ENCODE results near the gene CLCN1. TPM values are rescaled to one million over a fixed set of nuclear protein-coding genes. Genes with fewer than 3 reads are reported as not detected.

CLCN1 gene
- total and polyA plus RNA-seq, 4 donors: 0.06 to 0.68 (median 0.28) TPM; not detected in 1

DNA sequence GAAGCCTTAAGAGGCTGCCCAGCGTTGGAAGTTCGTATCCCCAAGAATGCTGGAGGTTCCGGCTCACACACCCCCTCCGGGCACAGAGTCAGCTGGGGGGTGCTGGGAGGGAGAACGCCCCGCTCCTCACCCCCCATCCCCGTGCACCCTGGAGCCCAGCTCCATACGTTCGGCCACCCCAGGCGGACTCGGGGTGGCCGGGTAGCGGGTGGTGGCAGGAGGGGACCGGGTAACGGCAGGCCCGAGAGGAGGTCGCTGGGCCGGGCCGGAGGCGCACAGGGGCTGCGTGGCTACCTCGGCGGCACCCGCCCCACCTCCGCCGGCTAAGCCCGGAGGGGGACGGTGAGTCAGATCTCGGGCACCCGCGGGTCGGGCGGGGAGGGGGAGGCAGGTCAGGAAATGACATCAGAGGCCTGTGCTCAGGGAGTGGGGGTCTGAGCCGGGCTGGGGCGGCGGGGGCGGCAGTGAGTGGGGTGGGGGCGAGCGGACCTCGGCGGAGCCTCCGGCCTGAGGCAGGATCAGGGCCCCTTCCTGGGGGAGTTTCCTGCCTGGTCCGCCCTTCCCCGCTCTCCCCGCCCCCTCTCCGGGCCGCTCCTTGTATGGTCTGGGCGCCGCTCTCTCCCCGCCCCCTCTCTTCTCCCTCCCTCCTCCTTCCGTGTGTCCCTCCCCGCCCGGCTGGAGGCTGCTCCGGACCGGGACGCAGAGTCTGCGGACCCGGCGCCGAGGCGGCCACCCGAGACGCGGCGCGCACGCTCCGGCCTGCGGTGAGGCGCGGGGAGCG is 64.9 kb downstream of the CLCN1 start, which contains the start of gene ZYX:
Gene ZYX (plus strand): TSS at position 700 of the 781 bp plus-strand sequence. CDS start 227 bp downstream, outside the sequence.
- Histone ChIP-seq H3K4me3 (ENCODE audit: low read depth, low read length) (peak within 1 kb of the TSS; percentile 82), H3K36me3 (ENCODE audit: control insufficient read depth, insufficient read depth, low read length) (peaks cover 34% of the 10 kb centered on the region), H3K27me3 (ENCODE audit: control insufficient read depth, insufficient read depth, low read length) (no peaks in the 10 kb centered on the region), H3K9me3 (ENCODE audit: control insufficient read depth, insufficient read depth, low read length) (no peaks in the 10 kb centered on the region), H3K4me1 (ENCODE audit: control insufficient read depth, insufficient read depth, low read length) (peaks cover 51% of the 10 kb centered on the region), H3K27ac (ENCODE audit: low read depth, low read length) (peak within 1 kb of the TSS; percentile 95)
- DNase-seq (ENCODE audit: low read depth in 4 of 6, low spot score in 6 of 6): peak in 4 of 6 donors; percentile 78 to 95 (median 88)
- 0% methylated on average over 68 of the region's 72 CpGs for WGBS (ENCODE audit: insufficient coverage)

DNA sequence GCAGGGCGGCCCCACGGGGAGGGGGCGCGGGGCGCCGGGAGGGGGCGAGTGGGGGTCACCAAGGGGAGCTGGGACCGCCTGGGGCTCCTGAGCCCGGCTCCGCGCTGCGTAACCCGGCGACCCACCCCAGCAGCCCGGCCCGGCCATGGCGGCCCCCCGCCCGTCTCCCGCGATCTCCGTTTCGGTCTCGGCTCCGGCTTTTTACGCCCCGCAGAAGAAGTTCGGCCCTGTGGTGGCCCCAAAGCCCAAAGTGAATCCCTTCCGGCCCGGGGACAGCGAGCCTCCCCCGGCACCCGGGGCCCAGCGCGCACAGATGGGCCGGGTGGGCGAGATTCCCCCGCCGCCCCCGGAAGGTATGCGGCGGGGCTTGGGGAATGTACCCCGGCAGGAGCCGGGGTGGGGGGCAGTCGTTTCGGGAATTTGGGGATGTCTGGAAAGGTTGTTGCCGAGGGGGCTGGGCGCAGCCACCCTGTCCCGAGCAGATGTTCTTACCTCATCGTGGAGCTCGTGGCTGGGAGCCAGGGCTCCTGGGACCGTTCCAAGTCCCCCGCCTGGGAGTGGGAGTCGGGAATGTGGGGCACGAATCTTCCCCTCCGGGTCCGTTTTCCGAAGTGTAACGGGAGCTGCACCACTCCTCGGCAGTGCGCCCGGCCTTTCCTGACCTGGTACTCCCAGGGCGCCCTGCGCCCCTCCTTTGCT is 65.7 kb downstream of the CLCN1 start:
- peak in 2 of 6 donors; percentile 81 to 92 for DNase-seq (ENCODE audit: low read depth in 4 of 6, low spot score in 6 of 6)
- H3K4me3 ChIP-seq (ENCODE audit: low read depth, low read length): peak overlapping the region; percentile 82
- peaks cover 59% of the 10 kb centered on the region for H3K4me1 ChIP-seq (ENCODE audit: control insufficient read depth, insufficient read depth, low read length)
- peak overlapping the region; percentile 80 for H3K27ac ChIP-seq (ENCODE audit: low read depth, low read length)
- no peaks in the 10 kb centered on the region for H3K27me3 ChIP-seq (ENCODE audit: control insufficient read depth, insufficient read depth, low read length)
- H3K9me3 ChIP-seq (ENCODE audit: control insufficient read depth, insufficient read depth, low read length): no peaks in the 10 kb centered on the region
- H3K36me3 ChIP-seq (ENCODE audit: control insufficient read depth, insufficient read depth, low read length): peaks cover 40% of the 10 kb centered on the region
- under 1% methylated on average over 56 of the region's 64 CpGs for WGBS (ENCODE audit: insufficient coverage)

DNA sequence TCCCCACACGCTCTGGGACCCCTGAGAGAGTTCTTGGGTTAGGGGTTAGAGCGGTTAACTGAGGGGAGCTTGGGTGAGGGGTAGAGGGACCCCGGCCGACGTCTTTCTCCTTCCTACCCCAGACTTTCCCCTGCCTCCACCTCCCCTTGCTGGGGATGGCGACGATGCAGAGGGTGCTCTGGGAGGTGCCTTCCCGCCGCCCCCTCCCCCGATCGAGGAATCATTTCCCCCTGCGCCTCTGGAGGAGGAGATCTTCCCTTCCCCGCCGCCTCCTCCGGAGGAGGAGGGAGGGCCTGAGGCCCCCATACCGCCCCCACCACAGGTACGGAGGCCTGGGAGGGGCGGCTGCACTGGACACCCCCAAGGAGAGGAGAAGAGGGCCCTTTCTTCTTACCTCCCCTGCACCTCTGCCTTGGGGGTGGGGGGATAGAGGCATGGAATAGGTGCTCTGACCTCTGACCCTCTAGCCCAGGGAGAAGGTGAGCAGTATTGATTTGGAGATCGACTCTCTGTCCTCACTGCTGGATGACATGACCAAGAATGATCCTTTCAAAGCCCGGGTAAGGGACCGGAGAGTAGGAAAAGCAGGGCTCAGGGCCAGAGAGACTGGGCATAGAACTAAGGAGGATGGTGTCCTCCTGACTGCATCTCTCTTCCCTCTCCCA is 66.3 kb downstream of the CLCN1 start:
- no peak for DNase-seq (ENCODE audit: low read depth in 4 of 6, low spot score in 6 of 6)
- 6% methylated on average over 3 of the region's 21 CpGs for WGBS (ENCODE audit: insufficient coverage)
- no peaks in the 10 kb centered on the region for H3K9me3 ChIP-seq (ENCODE audit: control insufficient read depth, insufficient read depth, low read length)
- peaks cover 43% of the 10 kb centered on the region for H3K36me3 ChIP-seq (ENCODE audit: control insufficient read depth, insufficient read depth, low read length)
- H3K27ac ChIP-seq (ENCODE audit: low read depth, low read length): peak overlapping the region; percentile 80
- H3K27me3 ChIP-seq (ENCODE audit: control insufficient read depth, insufficient read depth, low read length): no peaks in the 10 kb centered on the region
- H3K4me3 ChIP-seq (ENCODE audit: low read depth, low read length): peak overlapping the region; percentile 82
- H3K4me1 ChIP-seq (ENCODE audit: control insufficient read depth, insufficient read depth, low read length): peaks cover 62% of the 10 kb centered on the region

DNA sequence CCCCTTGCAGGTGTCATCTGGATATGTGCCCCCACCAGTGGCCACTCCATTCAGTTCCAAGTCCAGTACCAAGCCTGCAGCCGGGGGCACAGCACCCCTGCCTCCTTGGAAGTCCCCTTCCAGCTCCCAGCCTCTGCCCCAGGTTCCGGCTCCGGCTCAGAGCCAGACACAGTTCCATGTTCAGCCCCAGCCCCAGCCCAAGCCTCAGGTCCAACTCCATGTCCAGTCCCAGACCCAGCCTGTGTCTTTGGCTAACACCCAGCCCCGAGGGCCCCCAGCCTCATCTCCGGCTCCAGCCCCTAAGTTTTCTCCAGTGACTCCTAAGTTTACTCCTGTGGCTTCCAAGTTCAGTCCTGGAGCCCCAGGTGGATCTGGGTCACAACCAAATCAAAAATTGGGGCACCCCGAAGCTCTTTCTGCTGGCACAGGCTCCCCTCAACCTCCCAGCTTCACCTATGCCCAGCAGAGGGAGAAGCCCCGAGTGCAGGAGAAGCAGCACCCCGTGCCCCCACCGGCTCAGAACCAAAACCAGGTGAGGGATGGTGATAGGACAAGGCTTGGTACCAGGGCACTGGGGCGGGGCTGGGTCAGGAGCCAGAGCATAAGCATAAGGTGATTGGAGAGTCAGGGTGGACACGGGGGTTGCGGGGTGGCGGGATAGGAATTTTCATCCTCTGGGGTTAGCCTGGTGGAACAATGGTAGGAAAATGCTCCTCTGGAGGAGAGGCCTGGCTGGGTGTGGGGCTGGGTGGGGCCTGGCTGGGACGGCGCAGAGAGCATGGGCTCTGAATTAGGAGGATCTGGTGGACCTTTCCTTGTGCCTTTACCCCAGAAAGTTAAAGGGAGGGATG is 67.1 kb downstream of the CLCN1 start:
- Histone ChIP-seq H3K27me3 (ENCODE audit: control insufficient read depth, insufficient read depth, low read length) (no peaks in the 10 kb centered on the region), H3K9me3 (ENCODE audit: control insufficient read depth, insufficient read depth, low read length) (no peaks in the 10 kb centered on the region), H3K4me1 (ENCODE audit: control insufficient read depth, insufficient read depth, low read length) (peaks cover 67% of the 10 kb centered on the region), H3K36me3 (ENCODE audit: control insufficient read depth, insufficient read depth, low read length) (peaks cover 51% of the 10 kb centered on the region), H3K27ac (ENCODE audit: low read depth, low read length) (no peak overlapping the region), H3K4me3 (ENCODE audit: low read depth, low read length) (peak overlapping the region; percentile 82)
- 81% methylated on average over 13 of the region's 15 CpGs for WGBS (ENCODE audit: insufficient coverage)
- no peak for DNase-seq (ENCODE audit: low read depth in 4 of 6, low spot score in 6 of 6)

DNA sequence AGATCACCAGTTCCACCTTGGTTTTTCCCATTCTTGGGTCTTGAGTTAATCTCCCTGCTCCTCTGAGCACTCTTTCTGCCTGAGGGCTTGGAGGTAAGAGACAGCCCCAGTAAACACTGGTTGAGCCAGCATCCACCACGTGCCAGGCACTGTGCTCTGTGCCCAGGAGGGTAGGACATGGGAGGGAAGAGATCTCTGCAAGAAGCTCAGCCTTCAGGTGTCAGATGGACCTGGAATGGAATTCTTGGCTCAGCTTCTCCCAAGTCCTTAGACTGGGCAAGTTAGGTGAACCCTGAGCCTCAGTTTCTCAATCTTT is 67.7 kb downstream of the CLCN1 start:
- H3K27me3 ChIP-seq (ENCODE audit: control insufficient read depth, insufficient read depth, low read length): no peaks in the 10 kb centered on the region
- peaks cover 57% of the 10 kb centered on the region for H3K36me3 ChIP-seq (ENCODE audit: control insufficient read depth, insufficient read depth, low read length)
- no peak overlapping the region for H3K4me3 ChIP-seq (ENCODE audit: low read depth, low read length)
- 82% methylated on average over 1 of the region's 1 CpG for WGBS (ENCODE audit: insufficient coverage)
- DNase-seq (ENCODE audit: low read depth in 4 of 6, low spot score in 6 of 6): no peak
- H3K9me3 ChIP-seq (ENCODE audit: control insufficient read depth, insufficient read depth, low read length): no peaks in the 10 kb centered on the region
- peaks cover 65% of the 10 kb centered on the region for H3K4me1 ChIP-seq (ENCODE audit: control insufficient read depth, insufficient read depth, low read length)
- no peak overlapping the region for H3K27ac ChIP-seq (ENCODE audit: low read depth, low read length)

DNA sequence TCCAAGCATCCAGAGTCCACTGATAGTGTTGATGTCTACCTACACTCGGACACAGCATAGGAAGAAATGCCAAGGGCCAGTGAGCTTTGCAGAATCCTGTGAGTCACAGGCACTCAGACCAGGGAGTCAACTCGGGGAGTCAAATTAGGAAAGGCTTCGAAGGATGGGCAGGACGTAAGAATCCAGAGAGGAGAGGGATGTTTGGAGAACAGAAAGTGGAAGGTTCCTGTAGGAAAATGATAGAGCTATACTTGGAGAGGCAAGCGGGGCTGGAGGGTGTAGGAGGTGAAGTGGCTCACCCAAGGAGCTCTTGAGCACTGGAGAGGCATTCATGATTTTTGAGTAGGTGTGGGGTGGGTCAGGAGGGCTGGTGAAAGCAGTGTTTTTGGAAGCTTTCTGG is 68.2 kb downstream of the CLCN1 start:
- Histone ChIP-seq H3K27me3 (ENCODE audit: control insufficient read depth, insufficient read depth, low read length) (no peaks in the 10 kb centered on the region), H3K4me3 (ENCODE audit: low read depth, low read length) (no peak overlapping the region), H3K4me1 (ENCODE audit: control insufficient read depth, insufficient read depth, low read length) (peaks cover 62% of the 10 kb centered on the region), H3K36me3 (ENCODE audit: control insufficient read depth, insufficient read depth, low read length) (peaks cover 62% of the 10 kb centered on the region), H3K9me3 (ENCODE audit: control insufficient read depth, insufficient read depth, low read length) (no peaks in the 10 kb centered on the region), H3K27ac (ENCODE audit: low read depth, low read length) (no peak overlapping the region)
- WGBS (ENCODE audit: insufficient coverage): 90% methylated on average over 5 of the region's 5 CpGs
- no peak for DNase-seq (ENCODE audit: low read depth in 4 of 6, low spot score in 6 of 6)

DNA sequence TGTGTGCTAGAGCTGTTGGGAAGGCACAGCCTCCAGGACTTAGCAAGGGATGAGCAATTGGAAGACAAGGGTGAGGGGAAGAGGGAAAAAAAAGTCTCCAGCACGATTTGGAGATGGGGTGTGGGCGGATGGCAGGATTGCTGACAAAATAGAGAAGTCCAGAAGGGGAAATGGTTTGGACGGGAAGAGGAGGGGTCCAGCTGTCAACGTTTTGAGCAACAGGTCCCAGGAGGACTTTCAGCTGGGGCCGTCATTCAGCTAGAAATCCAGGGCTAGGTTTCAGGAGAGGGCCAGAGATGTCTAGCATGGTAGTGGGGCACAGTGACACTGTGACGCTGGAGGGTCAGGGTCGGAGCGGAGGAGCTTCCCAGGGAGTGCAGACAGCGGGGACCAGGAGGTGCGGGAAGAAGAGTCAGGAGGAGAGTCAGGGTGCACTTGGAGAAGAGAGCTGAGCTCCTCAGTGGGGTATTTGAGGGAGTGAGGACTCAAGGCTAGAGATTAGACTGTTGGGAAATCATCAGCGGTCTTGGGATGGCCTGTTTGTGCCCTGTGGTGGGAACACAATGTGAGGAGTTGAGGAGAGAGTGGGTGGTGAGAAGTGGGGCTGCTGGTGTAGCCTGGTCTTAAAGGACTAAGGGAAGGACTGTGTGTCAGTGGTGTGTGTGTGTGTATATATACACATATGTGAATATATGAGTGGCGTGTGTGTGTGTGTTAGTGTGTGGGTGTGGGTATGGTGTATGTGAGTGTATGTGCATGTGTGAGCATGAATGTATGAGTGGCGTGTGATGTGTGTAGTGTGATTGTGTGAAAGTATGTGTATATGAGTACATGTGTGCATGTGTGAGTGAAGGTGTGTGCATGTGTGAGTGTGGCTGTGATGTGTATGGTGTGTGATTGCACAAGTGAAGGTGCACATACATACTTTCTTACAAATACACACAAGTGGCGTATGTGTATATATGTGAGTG is 69.0 kb downstream of the CLCN1 start:
- WGBS (ENCODE audit: insufficient coverage): 73% methylated on average over 13 of the region's 14 CpGs
- peak in 1 of 6 donors; percentile 0 for DNase-seq (ENCODE audit: low read depth in 4 of 6, low spot score in 6 of 6)
- peaks cover 54% of the 10 kb centered on the region for H3K4me1 ChIP-seq (ENCODE audit: control insufficient read depth, insufficient read depth, low read length)

DNA sequence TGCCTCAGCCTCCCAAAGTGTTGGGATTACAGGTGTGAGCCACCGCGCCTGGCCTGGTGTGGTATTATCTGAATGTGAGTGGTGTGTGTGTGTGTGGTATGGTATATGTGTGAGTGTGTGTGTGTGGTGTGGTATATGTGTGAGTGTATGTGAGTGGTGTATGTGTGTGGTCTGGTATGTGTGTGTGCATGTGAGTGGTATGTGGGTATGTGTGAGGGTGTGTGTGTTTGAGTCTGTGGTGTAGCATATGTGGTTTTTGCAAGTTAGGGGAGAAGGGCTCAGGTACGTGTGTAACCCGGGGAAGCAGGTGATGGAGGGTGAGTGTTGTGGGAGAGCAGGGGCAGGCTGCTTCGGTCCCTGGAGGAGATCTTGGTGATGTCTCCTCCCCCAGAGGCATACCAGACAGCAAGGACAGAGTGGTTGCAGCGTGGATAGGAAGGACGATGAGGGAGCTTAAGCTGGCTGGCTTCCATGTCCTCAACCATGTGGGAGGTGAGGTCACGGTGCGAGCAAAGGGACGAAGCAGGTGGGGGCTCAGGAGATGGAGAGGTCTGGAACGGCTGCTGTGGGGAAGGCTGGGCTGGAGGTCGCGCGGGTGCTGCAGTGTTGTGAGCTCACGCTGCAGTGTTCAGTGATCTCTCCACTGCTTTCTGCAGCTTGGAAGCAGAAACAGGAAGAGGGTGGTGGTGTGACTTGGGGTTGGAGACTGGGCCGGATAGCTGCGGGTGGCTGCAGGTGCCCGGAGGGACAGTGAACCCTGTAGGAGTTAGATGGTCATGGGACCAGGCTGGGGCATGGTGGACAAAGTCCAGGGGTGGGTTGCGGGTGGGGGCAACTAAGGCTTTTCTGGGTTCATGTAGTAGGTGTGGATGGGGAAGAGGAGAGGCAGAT is 70.2 kb downstream of the CLCN1 start:
- H3K4me3 ChIP-seq (ENCODE audit: low read depth, low read length): no peak overlapping the region
- H3K36me3 ChIP-seq (ENCODE audit: control insufficient read depth, insufficient read depth, low read length): peaks cover 82% of the 10 kb centered on the region
- H3K27me3 ChIP-seq (ENCODE audit: control insufficient read depth, insufficient read depth, low read length): no peaks in the 10 kb centered on the region
- no peak for DNase-seq (ENCODE audit: low read depth in 4 of 6, low spot score in 6 of 6)
- WGBS (ENCODE audit: insufficient coverage): 70% methylated on average over 19 of the region's 19 CpGs
- no peaks in the 10 kb centered on the region for H3K9me3 ChIP-seq (ENCODE audit: control insufficient read depth, insufficient read depth, low read length)
- no peak overlapping the region for H3K27ac ChIP-seq (ENCODE audit: low read depth, low read length)
- H3K4me1 ChIP-seq (ENCODE audit: control insufficient read depth, insufficient read depth, low read length): peaks cover 55% of the 10 kb centered on the region

More for the DNA sequence above, 69.0 kb downstream of the CLCN1 start:
- Histone ChIP-seq H3K36me3 (ENCODE audit: control insufficient read depth, insufficient read depth, low read length) (peaks cover 70% of the 10 kb centered on the region), H3K4me3 (ENCODE audit: low read depth, low read length) (no peak overlapping the region), H3K27ac (ENCODE audit: low read depth, low read length) (no peak overlapping the region), H3K9me3 (ENCODE audit: control insufficient read depth, insufficient read depth, low read length) (no peaks in the 10 kb centered on the region), H3K27me3 (ENCODE audit: control insufficient read depth, insufficient read depth, low read length) (no peaks in the 10 kb centered on the region)

All from spinal cord (tissue), 10 donors.